ENCODE measurements around the gene SYCE3.
"Not testable (repeated sequence)": the region's sequence is repeated elsewhere in the genome, so short reads cannot be mapped to it uniquely, and the experiment has no call there.

DNA sequence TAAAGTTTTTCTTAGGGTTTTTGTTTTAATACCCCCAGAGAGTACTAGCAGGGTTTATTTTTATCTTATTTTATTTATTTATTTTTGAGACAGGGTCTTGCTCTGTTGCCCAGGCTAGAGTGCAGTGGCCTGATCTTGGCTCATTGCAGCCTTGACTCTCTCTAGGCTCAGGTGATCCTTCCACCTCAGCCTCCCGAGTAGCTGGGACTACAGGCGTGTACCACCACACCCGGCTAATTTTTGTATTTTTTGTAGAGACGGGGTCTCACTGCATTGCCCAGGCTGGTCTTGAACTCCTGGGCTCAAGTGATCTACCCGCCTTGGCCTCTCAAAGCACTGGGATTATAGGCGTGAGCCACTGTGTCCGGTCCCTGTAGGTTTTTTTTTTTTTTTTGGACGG lies 42.5 kb downstream of the SYCE3 start:
- TF ChIP-seq, protein P1, sequence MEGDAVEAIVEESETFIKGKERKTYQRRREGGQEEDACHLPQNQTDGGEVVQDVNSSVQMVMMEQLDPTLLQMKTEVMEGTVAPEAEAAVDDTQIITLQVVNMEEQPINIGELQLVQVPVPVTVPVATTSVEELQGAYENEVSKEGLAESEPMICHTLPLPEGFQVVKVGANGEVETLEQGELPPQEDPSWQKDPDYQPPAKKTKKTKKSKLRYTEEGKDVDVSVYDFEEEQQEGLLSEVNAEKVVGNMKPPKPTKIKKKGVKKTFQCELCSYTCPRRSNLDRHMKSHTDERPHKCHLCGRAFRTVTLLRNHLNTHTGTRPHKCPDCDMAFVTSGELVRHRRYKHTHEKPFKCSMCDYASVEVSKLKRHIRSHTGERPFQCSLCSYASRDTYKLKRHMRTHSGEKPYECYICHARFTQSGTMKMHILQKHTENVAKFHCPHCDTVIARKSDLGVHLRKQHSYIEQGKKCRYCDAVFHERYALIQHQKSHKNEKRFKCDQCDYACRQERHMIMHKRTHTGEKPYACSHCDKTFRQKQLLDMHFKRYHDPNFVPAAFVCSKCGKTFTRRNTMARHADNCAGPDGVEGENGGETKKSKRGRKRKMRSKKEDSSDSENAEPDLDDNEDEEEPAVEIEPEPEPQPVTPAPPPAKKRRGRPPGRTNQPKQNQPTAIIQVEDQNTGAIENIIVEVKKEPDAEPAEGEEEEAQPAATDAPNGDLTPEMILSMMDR (conservative IDR thresholded peaks at IDR 0.05; ENCODE audit: low read depth, low read length), result not testable (repeated sequence)
- not testable (repeated sequence) for TF ChIP-seq EZH2 (IDR thresholded peaks at IDR 0.05; ENCODE audit: low read length, unreplicated experiment); EZH2phosphoT487 (IDR thresholded peaks at IDR 0.05; ENCODE audit: borderline replicate concordance, low read length)
